HG02884 (cell line): Measurements from ENCODE around the gene CHPT1.
"Not testable (repeated sequence)": the region's sequence is repeated elsewhere in the genome, so short reads cannot be mapped to it uniquely, and the experiment has no call there.

Experiments used
- ATAC-seq: cut with Tn5 transposase; IDR thresholded peaks from one replicate; pipeline ENCODE4 v1.9.1; 2021; ENCODE audit warnings: mild to moderate bottlenecking, moderate library complexity; ENCODE audit not compliant: unreplicated experiment

Gene CHPT1

DNA sequence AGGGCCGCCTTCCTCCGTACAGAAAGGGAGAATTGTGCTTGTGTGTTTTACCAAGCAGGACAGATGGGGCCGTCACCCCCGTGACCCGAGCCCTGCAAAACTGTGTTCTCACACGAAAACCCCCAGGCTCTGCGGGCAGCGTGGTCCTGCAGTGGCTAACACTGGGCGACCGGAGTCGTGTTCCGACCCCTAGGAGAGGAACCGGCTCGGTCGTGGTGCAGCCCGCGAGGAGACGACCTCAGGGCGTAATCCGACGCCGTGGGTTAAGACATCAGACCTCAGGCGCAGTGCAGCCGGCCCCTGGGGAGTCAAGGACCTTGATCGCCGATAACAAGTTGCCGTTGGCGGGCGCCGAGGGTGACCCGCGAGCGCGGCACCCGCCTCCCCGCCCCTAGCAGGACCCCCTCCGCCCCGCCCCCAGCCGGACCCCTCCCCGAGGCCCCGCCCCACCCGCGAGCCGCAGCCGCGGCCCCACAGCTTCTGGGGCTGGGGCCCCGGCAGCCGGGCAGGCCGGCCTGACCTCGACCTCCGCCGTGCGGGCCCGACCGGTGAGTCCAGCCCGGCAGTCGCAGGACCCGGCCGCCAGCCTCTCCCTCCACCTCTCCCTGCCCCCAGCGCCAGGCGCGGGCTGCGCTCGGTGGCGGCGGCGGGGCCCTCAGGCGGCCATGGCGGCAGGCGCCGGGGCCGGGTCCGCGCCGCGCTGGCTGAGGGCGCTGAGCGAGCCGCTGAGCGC lies at the start of gene CHPT1:
Gene CHPT1, plus strand, starts transcription at position 444 of the 733 bp plus-strand sequence. Its CDS starts 222 bp downstream, at position 666.
- peak; percentile 59 for ATAC-seq

GRCh38 chr12:101647711-101648110 lies 49.7 kb upstream of the CHPT1 start:
- ATAC-seq: no peak

DNA sequence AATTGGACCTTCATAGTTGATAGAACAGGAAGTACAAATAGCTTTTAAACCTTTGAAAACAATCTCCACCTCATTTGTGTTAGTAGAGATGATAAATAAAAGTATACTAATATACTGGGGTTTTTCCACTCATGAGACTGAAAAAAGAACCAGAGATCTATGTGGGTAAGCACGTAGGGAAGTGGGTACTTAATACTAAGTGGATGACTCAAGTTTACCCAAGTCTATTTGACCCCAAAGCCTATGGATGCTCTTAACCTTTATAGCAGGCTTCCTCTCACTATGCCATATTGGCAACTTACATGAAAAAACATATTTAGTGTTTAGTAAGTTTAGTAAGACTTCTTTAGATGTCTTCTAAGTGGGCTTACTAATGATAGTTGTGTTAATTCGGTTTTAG lies 49.2 kb upstream of the CHPT1 start:
- ATAC-seq: no peak

DNA sequence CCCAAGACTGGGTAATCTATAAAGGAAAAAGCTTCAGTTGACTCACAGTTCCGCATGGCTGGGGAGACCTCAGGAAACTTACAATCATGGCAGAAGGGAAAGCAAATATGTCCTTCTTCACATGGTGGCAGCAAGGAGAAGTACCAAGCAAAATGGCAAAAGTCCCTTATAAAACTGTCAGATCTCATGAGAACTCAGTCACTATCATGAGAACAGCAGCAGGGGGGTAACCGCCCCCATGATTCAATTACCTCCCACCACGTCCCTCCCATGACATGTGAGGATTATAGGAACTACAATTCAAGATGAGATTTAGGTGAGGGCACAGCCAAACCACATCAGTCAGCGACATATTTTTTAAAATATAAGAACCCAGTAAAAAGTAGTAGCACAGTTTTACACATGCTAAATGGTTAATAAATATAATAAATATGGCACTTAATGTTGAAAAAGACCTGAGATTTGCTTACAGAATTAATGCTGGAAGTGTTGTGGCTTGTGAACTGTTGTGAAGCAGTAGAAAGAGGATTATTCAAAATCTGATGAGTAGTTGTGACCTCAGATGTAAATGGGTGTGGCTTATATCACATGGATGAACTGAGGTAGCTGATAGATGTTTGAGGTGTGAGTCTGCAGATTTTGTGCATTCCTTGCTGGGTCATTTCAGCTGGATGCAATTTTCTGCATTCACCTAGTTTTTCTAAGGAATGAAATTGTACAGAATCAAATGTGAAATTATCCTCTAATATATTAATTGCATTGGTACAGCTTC lies 46.9 kb upstream of the CHPT1 start:
- ATAC-seq: no peak

DNA sequence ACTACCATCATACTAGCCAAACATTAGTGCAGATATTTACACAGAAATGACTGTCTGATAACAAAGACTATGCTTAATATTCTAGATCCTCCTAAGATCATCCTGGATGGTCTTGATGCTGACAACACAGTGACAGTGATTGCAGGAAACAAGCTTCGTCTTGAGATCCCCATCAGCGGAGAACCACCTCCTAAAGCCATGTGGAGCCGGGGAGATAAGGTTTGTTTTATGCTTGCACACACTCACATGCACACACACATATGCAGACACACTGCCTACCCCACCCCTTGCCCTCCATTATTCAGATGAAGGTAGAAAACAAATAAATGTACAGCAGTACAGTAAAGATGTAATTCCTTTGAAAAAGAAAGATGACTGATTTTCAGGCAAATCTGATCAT lies 44.4 kb upstream of the CHPT1 start:
- ATAC-seq: no peak

DNA sequence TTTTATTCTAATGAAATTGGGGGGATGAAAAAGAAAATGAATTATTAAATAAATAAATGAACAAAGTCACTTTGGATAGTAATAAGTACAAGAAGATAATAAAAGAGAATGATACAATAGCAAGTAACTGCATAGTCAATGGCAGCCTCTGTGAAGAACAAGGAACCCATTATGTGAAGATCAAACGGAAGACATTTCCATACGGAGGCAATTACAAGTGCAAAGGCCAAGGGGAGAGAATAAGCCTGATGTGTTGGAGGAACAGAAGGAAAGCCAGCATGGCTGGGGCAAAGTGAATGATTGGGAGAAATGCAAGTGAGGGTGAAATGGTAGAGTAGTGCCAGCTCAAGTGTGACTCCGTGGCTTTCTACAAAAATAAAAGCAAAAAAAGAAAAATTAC lies 43.9 kb upstream of the CHPT1 start:
- no peak for ATAC-seq

DNA sequence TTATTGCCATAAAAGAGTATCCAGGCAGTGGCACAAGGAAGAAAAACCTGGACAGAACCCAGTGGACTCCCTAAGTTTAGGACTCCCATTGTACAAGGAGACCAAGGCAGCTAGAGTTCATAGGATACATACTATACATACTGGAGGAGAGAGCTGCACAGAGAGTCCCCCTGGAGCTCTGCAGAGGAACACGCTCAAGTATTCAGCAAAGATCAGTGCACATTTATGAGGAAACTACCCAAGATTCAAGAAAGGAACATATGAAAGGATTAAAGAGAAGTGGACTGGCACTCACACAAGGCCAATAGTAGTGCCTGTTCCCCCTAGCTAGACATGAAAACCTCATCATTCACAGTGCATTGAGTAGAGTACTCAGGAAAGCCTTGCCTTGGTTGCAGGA lies 43.0 kb upstream of the CHPT1 start:
- no peak for ATAC-seq

DNA sequence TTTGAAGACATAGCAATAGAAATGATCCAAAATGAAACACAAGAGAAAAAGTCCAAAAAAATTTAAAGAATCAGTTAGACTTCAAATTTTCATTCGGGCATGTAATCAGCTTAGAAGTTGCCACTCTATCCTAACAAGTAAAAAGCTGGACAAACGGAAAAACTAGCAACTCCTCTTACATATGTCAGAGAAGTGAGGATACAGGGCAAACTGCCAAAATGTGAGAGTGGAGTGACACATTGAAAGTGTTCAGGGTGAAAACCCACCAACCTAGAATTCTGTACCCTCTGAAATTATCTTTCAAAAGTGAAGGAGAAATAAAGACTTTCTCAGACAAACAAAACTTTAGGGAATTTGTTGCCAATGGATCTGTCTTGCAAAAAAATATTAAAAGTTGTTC lies 42.0 kb upstream of the CHPT1 start:
- no peak for ATAC-seq

GRCh38 chr12:101660662-101661061 lies 36.8 kb upstream of the CHPT1 start:
- ATAC-seq: not testable (repeated sequence)

DNA sequence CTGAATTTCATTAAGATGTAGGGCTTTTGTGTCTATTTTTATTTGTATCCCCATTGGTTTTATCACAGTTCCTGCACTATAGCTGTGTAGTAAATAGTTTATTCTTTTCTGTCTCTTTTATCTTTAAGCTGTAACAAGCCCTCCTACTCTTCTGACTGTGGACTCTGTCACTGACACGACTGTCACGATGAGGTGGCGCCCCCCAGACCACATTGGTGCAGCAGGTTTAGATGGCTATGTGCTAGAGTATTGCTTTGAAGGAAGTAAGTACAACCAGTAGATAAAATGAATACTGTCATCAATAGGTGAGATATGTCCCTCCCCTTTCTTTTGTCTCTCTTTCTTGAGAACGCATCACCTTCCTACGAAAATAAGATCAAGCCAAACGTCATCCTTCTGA lies 34.1 kb upstream of the CHPT1 start:
- no peak for ATAC-seq

DNA sequence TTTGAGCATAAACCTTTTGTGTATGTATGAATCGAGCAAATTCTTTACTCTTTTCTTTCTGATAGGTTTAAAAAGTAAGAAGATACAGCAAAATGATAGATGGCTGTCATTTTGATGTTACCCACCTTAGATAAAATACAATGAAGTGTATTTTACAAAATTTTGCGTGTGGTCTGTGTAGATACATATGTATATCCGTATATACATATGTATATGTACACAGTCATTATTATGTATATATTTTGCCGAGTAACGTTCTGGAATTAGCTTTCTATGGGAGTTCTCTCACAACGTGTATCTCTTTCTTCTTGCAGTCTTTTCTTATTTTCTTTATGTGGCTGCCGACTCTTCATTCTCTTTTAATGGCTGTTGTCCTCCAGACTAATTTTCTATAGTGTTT lies 32.4 kb upstream of the CHPT1 start:
- ATAC-seq: no peak

DNA sequence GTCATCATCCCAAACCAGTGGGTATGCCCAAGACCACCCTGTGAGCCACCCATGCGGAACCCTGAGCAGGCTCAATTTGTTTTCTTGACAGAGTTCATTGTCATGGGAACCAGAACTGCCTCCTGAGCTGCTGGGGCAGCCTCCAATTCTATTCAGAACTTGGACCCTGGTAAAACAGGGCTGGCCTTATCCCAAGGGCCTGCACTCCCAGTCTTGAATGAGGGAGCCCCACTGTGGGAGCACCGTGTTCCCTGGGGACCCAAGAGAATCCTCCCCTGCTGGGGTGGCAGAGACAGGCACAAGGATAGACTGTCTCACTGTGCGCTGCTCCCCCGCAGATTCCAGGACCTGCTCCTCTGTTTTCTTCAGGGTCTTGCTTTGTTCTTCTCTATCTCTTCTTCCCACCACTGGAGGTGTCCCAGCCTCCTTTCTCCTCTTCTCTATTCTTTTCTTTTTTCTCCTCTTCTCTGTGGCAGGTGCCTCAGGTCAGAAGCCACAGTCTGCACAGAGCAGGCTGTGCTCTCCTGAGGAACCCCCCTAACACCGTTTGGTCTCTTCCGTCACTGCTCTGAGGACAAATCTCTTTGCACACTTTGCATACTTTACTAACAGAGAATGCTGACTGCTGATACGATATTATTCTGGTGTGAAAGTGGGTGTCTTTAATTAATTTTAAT lies 31.2 kb upstream of the CHPT1 start:
- no peak for ATAC-seq

- ATAC-seq: no peak
Observed at GRCh38 chr12:101667591-101667990, 29.8 kb upstream of the CHPT1 start.

- ATAC-seq: no peak
Observed at GRCh38 chr12:101670007-101670671, 27.3 kb upstream of the CHPT1 start.

DNA sequence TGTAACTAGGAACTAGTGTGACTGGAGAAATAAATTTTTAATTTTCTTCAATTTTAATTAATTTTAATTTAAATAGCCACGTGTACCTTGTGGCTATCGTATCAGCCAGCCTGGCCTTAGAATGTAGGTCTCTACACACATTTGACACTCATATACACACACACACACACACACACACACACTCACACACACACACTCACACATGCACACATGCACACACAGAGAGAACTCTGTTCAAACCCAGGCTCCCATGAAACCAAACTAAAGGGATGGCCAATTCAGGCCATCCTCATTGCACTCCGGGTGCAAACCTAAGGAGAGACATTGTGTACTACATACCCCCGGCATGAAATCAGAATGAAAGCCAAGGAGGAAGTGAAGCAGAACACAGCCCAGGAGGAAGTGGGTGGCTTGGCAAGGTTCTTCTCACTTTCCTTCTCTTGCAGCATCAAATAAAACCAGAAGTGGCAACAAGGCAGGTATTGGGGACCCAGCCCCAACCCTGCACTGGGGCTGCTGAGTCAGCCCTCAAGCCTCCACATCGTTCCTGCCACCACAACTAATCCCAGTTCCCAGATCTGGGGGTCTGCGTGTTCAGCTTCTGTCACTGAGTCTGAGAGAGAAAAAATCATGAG lies 26.2 kb upstream of the CHPT1 start:
- ATAC-seq: peak; percentile 95

GRCh38 chr12:101671833-101672232 lies 25.6 kb upstream of the CHPT1 start:
- ATAC-seq: no peak

DNA sequence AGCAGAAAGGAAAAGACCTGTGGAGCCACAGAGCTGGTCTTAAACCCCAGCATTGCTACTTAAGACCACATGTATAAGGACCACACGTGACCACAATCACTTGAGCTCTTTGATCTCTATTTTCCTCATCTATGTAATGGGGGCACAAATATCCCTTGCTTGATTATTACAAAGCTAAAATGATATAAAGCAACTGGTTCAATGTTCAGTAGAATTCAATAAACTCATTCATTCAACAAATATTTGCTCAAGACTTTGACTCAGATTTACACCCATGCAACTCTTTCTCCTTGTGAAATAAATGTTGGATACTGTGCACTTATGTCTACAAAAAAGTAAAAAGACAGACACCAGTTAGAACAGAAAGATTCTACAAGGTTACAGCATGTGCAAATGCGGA lies 21.9 kb upstream of the CHPT1 start:
- ATAC-seq: no peak

- ATAC-seq: not testable (repeated sequence)
Observed at GRCh38 chr12:101676497-101676896, 20.9 kb upstream of the CHPT1 start.

DNA sequence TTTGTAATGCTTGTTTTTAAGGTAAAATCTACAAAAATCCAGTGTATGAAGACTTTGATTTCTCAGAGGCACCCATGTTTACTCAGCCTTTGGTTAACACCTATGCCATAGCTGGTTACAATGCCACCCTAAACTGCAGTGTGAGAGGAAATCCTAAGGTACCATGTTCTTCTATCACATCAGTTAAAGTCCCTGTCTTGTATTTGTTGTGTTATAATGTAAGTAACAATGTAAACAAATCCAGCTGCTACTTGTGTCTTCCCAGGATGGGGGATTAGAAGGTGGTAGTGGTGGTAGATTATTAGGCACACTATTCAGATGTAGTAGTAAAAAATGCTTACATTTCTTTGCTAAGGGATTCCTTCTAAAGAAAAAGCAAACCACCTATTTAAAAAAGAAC lies 19.4 kb upstream of the CHPT1 start:
- ATAC-seq: no peak

DNA sequence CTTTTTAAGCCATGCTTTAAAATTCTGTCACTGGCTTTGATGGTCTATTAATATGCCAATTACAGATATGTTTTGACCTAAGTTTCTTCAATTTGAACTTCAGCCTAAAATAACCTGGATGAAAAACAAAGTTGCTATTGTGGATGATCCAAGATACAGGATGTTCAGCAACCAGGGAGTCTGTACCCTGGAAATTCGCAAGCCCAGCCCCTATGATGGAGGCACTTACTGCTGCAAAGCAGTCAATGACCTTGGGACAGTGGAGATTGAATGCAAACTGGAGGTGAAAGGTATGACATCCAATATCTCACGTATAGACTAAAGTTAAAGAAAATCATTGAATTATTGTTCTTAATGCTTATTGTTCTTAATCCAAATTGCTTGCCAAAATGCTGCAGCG lies 17.2 kb upstream of the CHPT1 start:
- no peak for ATAC-seq

DNA sequence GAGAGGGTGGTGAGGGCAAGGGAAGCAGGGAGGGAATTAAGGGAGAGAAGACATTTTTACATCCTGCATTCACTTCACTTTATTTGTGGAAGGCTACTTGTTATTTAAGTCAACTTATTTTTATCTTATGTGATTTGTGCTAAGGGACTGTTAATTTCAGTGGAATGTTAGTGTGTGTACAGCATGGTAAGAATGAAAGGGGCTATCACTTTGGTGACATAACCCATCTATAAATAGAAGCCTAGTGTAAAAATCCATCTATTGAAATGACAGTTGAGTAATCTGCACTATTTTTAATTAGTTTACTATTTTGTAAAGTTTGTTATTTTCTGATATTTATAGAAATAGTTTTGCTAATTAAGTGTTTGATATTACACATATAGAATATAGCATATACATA lies 16.8 kb upstream of the CHPT1 start:
- no peak for ATAC-seq
